SH-SY5Y (cell line): ENCODE results near the gene KDM5B.

Experiments
- GATA2 ChIP-seq: IDR thresholded peaks from 2 replicates; pipeline ENCODE4 v1.6.1; 2011; ENCODE audit warnings: mild to moderate bottlenecking, low read depth, low read length
- GATA3 ChIP-seq: IDR thresholded peaks from 2 replicates; pipeline ENCODE4 v1.6.1; 2011; ENCODE audit warnings: low read depth, mild to moderate bottlenecking, low read length, moderate library complexity

DNA sequence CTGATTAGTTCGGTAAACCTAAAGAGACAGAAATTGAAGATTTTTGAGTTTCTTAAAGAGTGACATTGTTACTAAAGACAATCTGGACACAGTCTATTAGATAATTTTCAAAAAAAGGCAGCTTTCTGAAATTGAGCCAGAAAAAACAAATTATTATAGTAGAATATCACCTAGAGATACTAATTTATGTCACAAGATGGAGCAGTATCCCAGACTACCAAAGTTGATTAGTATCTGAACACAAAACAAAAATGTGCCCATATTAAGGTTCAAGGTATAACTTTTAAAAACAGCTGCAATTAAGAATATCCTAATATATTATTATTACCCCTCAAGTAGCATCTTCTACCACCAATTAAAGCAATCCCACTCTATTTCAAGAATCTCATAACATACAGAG is 57.5 kb downstream of the KDM5B start:
- no peak for TF ChIP-seq GATA2
- no peak for TF ChIP-seq GATA3
